K562 (cell line): Measurements from ENCODE around the gene VGLL4. TPM values are rescaled to one million over a fixed set of nuclear protein-coding genes. Genes with fewer than 3 reads are reported as not detected.

ENCODE experiments used
- ATAC-seq: fragments of 200-7000 bp; cut with Tn5 transposase; 3 replicates; pipeline ENCODE4 v1.9.1; 2020; ENCODE audit warnings: moderate library complexity
- BruUV-seq: library from RNA; stranded (reverse); fragments of 400-500 nt; replicated peaks from 2 replicates; lab custom pipeline; 2021; lab: Mats Ljungman, UMichigan
- CTCF ChIA-PET: fragments of 300-600 bp; formaldehyde crosslinking; extraction: SDS; loops from one replicate; lab custom pipeline; 2021; ENCODE audit warnings: low intra/inter-chr PET ratio; lab: Yijun Ruan, JAX
- POLR2A ChIA-PET: fragments of 300-600, 350-650 bp; sonication (Branson Sonifier 250); formaldehyde crosslinking; extraction: SDS; loops from one replicate; lab custom pipeline; 2021; ENCODE audit warnings: antibody characterized with exemption, inconsistent platforms; lab: Yijun Ruan, JAX
- DNase-seq, 4 experiments: peaks; one replicate each; pipeline versions ENCODE4 v3.0.0 to v3.0.0-alpha.2; 2011 to 2018; ENCODE audit warnings: low spot score in 3 of 4, mixed read lengths in 3 of 4; ENCODE audit errors: extremely low read depth in 1 of 4
- FAIRE-seq: peaks from 2 replicates; lab custom pipeline; 2011; peaks lifted over from hg19 to GRCh38; lab: Jason Lieb, UNC
- H2AFZ ChIP-seq: 2 replicates; pipeline ENCODE4 v1.6.0; 2011; ENCODE audit warnings: low read depth, low read length, control low read depth, inconsistent platforms
- H3K27ac ChIP-seq: fragments of 200-600 bp; 3 replicates; pipeline ENCODE4 v1.8.0; 2011; ENCODE audit warnings: low read depth, mild to moderate bottlenecking, control low read depth, inconsistent platforms, low read length, moderate library complexity, mixed read lengths; ENCODE audit errors: extremely low read depth
- H3K27me3 ChIP-seq, 2 experiments: fragments of 300-600 bp in 1 of 2; 2 replicates in 1 of 2; 3 replicates in 1 of 2; pipeline versions ENCODE4 v1.6.0 to v1.8.0; 2011; ENCODE audit warnings: inconsistent platforms in 2 of 2, low read length in 2 of 2, mild to moderate bottlenecking in 1 of 2, mixed read lengths in 1 of 2, moderate library complexity in 1 of 2; ENCODE audit not compliant: control insufficient read depth in 2 of 2, insufficient read depth in 2 of 2
- H3K36me3 ChIP-seq: fragments of 300-600 bp; 3 replicates; pipeline ENCODE4 v1.8.0; 2011; ENCODE audit warnings: mild to moderate bottlenecking, low read length, inconsistent platforms; ENCODE audit not compliant: control insufficient read depth, insufficient read depth
- H3K4me1 ChIP-seq, 2 experiments: fragments of 200-600 bp in 1 of 2; replicated peaks in 1 of 2; 2 replicates in 1 of 2; 3 replicates in 1 of 2; pipeline versions ENCODE4 v1.5.1 to v1.8.0; 2011; ENCODE audit warnings: inconsistent platforms in 2 of 2, low read length in 2 of 2, mild to moderate bottlenecking in 1 of 2, mixed read lengths in 1 of 2, moderate library complexity in 1 of 2; ENCODE audit not compliant: control insufficient read depth in 2 of 2, insufficient read depth in 2 of 2
- H3K4me2 ChIP-seq: 2 replicates; pipeline ENCODE4 v1.6.1; 2011; ENCODE audit warnings: low read length, control low read depth, inconsistent platforms, mixed read lengths; ENCODE audit not compliant: insufficient read depth
- H3K4me3 ChIP-seq: fragments of 200-600 bp; sonication (generic), shearing (Covaris generic); 2 replicates; pipeline ENCODE4 v1.5.1; 2016; ENCODE audit warnings: control low read depth, inconsistent platforms
- H3K79me2 ChIP-seq: fragments of 200-600 bp; 3 replicates; pipeline ENCODE4 v1.8.0; 2011; ENCODE audit warnings: low read length, inconsistent platforms; ENCODE audit not compliant: control insufficient read depth, insufficient read depth
- H3K9ac ChIP-seq, 2 experiments: 2 replicates each; pipeline versions ENCODE4 v1.6.0 to v1.6.1; 2011; ENCODE audit warnings: low read depth in 2 of 2, low read length in 2 of 2, control low read depth in 1 of 2, inconsistent platforms in 1 of 2, mild to moderate bottlenecking in 1 of 2, mixed read lengths in 1 of 2; ENCODE audit not compliant: insufficient read depth in 1 of 2
- H3K9me1 ChIP-seq: one replicate; pipeline ENCODE4 v1.6.0; 2011; ENCODE audit warnings: inconsistent platforms, mild to moderate bottlenecking, low read length, moderate library complexity; ENCODE audit not compliant: control insufficient read depth, insufficient read depth
- H3K9me3 ChIP-seq: replicated peaks from 2 replicates; pipeline ENCODE4 v1.5.1; 2011; ENCODE audit warnings: low read depth, low read length, inconsistent platforms; ENCODE audit not compliant: control insufficient read depth, insufficient read depth
- H4K20me1 ChIP-seq: replicated peaks from 2 replicates; pipeline ENCODE4 v1.6.1; 2011; ENCODE audit warnings: low read length, inconsistent platforms, mixed read lengths; ENCODE audit not compliant: control insufficient read depth, insufficient read depth
- CREB3 ChIP-seq: fragments of 450-650 bp; conservative IDR thresholded peaks from 2 replicates; pipeline ENCODE4 v1.6.1; 2016; ENCODE audit warnings: missing genetic modification characterization, low read depth, mild to moderate bottlenecking, missing compliant biosample characterization, moderate library complexity
- DDX20 ChIP-seq: fragments of 450-650 bp; IDR thresholded peaks from 2 replicates; pipeline ENCODE4 v1.6.1; 2016; ENCODE audit warnings: missing genetic modification characterization, low read depth, mild to moderate bottlenecking, missing compliant biosample characterization, moderate library complexity
- DPF2 ChIP-seq: fragments of 450-650 bp; IDR thresholded peaks from 2 replicates; pipeline ENCODE4 v1.6.1; 2016
- GMEB1 ChIP-seq: fragments of 250-450 bp; sonication (Bioruptor Pico); IDR thresholded peaks from 2 replicates; pipeline ENCODE4 v1.4.0; 2020; ENCODE audit warnings: mild to moderate bottlenecking
- GTF2E2 ChIP-seq: fragments of 200-800 bp; sonication (Bioruptor generic); IDR thresholded peaks from 2 replicates; pipeline ENCODE4 v1.6.1; 2016; ENCODE audit warnings: missing genetic modification characterization, missing compliant biosample characterization
- HOXB6 ChIP-seq: fragments of 250-450 bp; sonication (Bioruptor Pico); IDR thresholded peaks from 2 replicates; pipeline ENCODE4 v1.5.1; 2022; ENCODE audit warnings: mild to moderate bottlenecking, borderline replicate concordance
- LARP7 ChIP-seq: fragments of 450-650 bp; IDR thresholded peaks from 2 replicates; pipeline ENCODE4 v1.6.1; 2016
- NCOA2 ChIP-seq, 2 experiments: fragments of 450-650 bp; IDR thresholded peaks; 2 replicates each; pipeline ENCODE4 v1.6.1; 2018; ENCODE audit warnings: mild to moderate bottlenecking in 2 of 2, moderate library complexity in 1 of 2; ENCODE audit not compliant: partially characterized antibody in 2 of 2
- POLR2B ChIP-seq: fragments of 450-650 bp; IDR thresholded peaks from 2 replicates; pipeline ENCODE4 v1.6.1; 2018; ENCODE audit warnings: low read depth; ENCODE audit not compliant: partially characterized antibody
- SP2 ChIP-seq: IDR thresholded peaks from 2 replicates; pipeline ENCODE4 v1.6.1; 2011; ENCODE audit warnings: mild to moderate bottlenecking, low read depth, low read length, moderate library complexity; ENCODE audit not compliant: poor library complexity, severe bottlenecking; ENCODE audit errors: extremely low read depth
- XRCC4 ChIP-seq: IDR thresholded peaks from one replicate; pipeline ENCODE4 v1.6.1; 2011; ENCODE audit not compliant: insufficient read depth, insufficient read length; ENCODE audit errors: extremely low read depth
- ZC3H8 ChIP-seq: fragments of 450-650 bp; IDR thresholded peaks from 2 replicates; pipeline ENCODE4 v1.6.1; 2017
- WGBS: fragments of 100-300 bp; shearing (Covaris generic); methylation state at CpG from one replicate; pipeline ENCODE4 v1.1.6; 2016; ENCODE audit warnings: low coverage, mixed read lengths; ENCODE audit not compliant: insufficient coverage; ENCODE audit errors: missing lambda C conversion rate; 5-methylcytosine and 5-hydroxymethylcytosine counted together
- in situ Hi-C: fragments of 300-500 bp; cut with MboI; formaldehyde crosslinking; loops from 4 replicates; pipeline ENCODE4 v1.15.0; 2018; ENCODE audit warnings: inconsistent platforms, mixed read lengths
- intact Hi-C: fragments of 100-400 bp; cut with micrococcal nuclease; formaldehyde crosslinking; loops from 2 replicates; pipeline ENCODE4 v1.14.2; 2022
- polyA plus RNA-seq, 8 experiments: library from polyadenylated mRNA; depleted of rRNA in 4 of 8; stranded (reverse) in 5 of 8; unstranded in 3 of 8; fragments of >200 nt; fragmentation: Nextera tagmentation in 2 of 8; fragmentation: Illumina TruSeq in 1 of 8; extraction: Ambion mirVana in 2 of 8; extraction: Trizol in 1 of 8; gene quantifications; 2 replicates each; pipeline versions ENCODE4 v1.2.1 to v1.2.3, GENCODE V29; 2011 to 2014; ENCODE audit warnings: inconsistent platforms in 1 of 8, missing spikeins in 1 of 8
- total RNA-seq, 7 experiments: library from RNA; depleted of rRNA in 6 of 7; stranded (reverse); fragments of >200 nt in 6 of 7; fragmentation: Illumina TruSeq in 2 of 7; extraction: Trizol in 2 of 7; gene quantifications; 2 replicates each; pipeline versions ENCODE4 v1.2.1 to v1.2.3, GENCODE V29; 2011 to 2021; ENCODE audit warnings: low replicate concordance in 1 of 7
- TF ChIP-seq, protein P1 (sequence below): IDR thresholded peaks from 2 replicates; pipeline ENCODE4 v1.6.1; 2011; ENCODE audit warnings: borderline replicate concordance, low read depth, mild to moderate bottlenecking, moderate library complexity, low read length; ENCODE audit not compliant: insufficient read depth, poor library complexity, severe bottlenecking

VGLL4 gene
- total and polyA plus RNA-seq, 9 of the 15 experiments (the other 6 are each of a cell fraction or from before 2014, with no cell fraction given) = 0.27 to 10.9 (median 8.6) TPM

DNA sequence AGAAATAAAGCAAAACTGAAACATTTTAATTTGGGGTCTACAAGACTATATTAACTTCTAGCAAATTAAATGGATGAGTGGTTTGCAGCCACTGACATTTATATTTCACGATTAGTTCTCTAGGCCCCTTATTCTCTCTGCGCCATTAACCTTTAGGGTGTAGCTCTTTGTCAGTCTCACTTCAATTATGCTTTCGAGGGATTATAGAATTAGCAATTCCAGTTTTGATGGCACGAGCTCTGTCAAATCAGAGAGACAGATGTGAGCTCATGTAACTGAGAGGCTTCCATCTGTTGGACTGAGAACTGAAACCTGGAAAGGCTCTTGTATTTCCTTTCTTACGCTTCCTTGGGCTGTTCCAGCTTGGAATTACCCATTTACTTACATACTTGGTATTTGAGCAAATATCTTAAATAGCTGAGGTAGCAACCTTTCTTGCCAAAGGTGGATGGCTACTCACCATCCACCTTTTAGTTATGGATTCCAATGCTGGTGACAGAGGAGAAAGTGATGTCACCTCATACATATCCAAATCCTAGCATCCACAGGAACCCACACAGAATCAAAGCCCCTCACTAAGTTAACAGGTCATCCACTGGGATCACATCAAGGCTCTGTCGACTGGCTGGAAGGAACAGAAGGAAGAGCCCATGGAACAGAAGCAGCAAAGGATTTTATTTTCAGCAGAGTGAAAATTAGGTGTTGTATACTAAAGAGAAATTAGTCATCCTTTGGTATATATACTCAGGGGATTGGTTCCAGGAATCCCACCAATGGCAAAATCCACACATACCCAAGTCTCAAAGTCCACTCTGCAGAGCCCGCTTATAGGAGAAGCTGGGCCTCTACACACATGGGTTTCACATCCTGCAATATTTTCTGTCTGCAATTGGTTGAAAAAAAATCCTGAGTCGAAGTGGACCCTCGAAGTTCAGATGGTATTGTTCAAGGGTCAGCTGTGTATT lies 20.8 kb downstream of the VGLL4 start:
- 23% methylated on average over 9 of the region's 9 CpGs for WGBS
- no peaks in the 10 kb centered on the region for H3K36me3 ChIP-seq
- intact Hi-C loops = no loop called here
- no peak for ATAC-seq
- no peak for FAIRE-seq
- no TSS peak for BruUV-seq
- H3K4me2 ChIP-seq = no peak overlapping the region
- no peaks in the 10 kb centered on the region for H3K9me1 ChIP-seq
- no peaks in the 10 kb centered on the region for H3K9me3 ChIP-seq
- H3K27me3 ChIP-seq = 0 out of 5 replicates have a peak, but pooled peaks cover 0 to 6% of the 10 kb centered on the region in 2 experiments
- in situ Hi-C loops = no loop called here
- no peaks in the 10 kb centered on the region; a peak in 3 of 5 replicates for H3K4me1 ChIP-seq
- no peak overlapping the region for H2AFZ ChIP-seq
- ChIA-PET CTCF (no interaction called here), POLR2A (no interaction called here)
- peaks cover 24% of the 10 kb centered on the region for H3K79me2 ChIP-seq
- no peak overlapping the region for H3K9ac ChIP-seq
- no peak for DNase-seq
- TF ChIP-seq CREB3 (no peak), XRCC4 (no peak), LARP7 (no peak), SP2 (no peak), DPF2 (no peak), GMEB1 (CRISPR knock-in tag) (no peak), GTF2E2 (tag) (no peak), NCOA2 (IDR thresholded peaks at IDR 0.05; ENCODE audit: partially characterized antibody in 2 of 2) (no peak), DDX20 (tag) (no peak), HOXB6 (CRISPR knock-in tag) (no peak), ZC3H8 (no peak), POLR2B (no peak)
- TF ChIP-seq, protein P1, sequence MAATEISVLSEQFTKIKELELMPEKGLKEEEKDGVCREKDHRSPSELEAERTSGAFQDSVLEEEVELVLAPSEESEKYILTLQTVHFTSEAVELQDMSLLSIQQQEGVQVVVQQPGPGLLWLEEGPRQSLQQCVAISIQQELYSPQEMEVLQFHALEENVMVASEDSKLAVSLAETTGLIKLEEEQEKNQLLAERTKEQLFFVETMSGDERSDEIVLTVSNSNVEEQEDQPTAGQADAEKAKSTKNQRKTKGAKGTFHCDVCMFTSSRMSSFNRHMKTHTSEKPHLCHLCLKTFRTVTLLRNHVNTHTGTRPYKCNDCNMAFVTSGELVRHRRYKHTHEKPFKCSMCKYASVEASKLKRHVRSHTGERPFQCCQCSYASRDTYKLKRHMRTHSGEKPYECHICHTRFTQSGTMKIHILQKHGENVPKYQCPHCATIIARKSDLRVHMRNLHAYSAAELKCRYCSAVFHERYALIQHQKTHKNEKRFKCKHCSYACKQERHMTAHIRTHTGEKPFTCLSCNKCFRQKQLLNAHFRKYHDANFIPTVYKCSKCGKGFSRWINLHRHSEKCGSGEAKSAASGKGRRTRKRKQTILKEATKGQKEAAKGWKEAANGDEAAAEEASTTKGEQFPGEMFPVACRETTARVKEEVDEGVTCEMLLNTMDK = no peak
- H3K4me3 ChIP-seq = no peak overlapping the region
- peaks cover 4% of the 10 kb centered on the region; the same call in 1 of the 2 replicates for H4K20me1 ChIP-seq
- no peak overlapping the region for H3K27ac ChIP-seq
